HepG2 (cell line): ENCODE results near the gene BRCA2. TPM values are rescaled to one million over a fixed set of nuclear protein-coding genes. Genes with fewer than 3 reads are reported as not detected.
A peak's percentile ranks its signal among the peaks of the same experiment; 100 is the strongest.

Experiments used
- AKNA ChIP-seq: sonication (generic); formaldehyde crosslinking; IDR thresholded peaks from 2 replicates; pipeline ENCODE4 v1.4.0; 2020; ENCODE audit warnings: missing genetic modification reagents, borderline replicate concordance
- EEA1 ChIP-seq: sonication (generic); formaldehyde crosslinking; IDR thresholded peaks from 2 replicates; pipeline ENCODE4 v1.5.1; 2020; ENCODE audit warnings: mild to moderate bottlenecking, missing genetic modification reagents, borderline replicate concordance
- FOXA1 ChIP-seq, 2 experiments: fragments of 450-650 bp in 1 of 2; sonication (generic) in 1 of 2; formaldehyde crosslinking in 1 of 2; IDR thresholded peaks; 2 replicates each; pipeline versions ENCODE4 v1.4.0 to v1.6.1; 2016 to 2020; ENCODE audit warnings: missing genetic modification reagents in 1 of 2
- GPBP1L1 ChIP-seq: sonication (generic); formaldehyde crosslinking; IDR thresholded peaks from 2 replicates; pipeline ENCODE4 v1.5.0; 2020; ENCODE audit warnings: mild to moderate bottlenecking, missing genetic modification reagents
- HDAC6 ChIP-seq: fragments of 200-600 bp; sonication (generic); IDR thresholded peaks from 2 replicates; pipeline ENCODE4 v1.7.0; 2017; ENCODE audit warnings: mild to moderate bottlenecking, antibody characterized with exemption, low read length, low read depth
- MAFF ChIP-seq: IDR thresholded peaks from 2 replicates; pipeline ENCODE4 v1.6.1; 2011; ENCODE audit warnings: low read depth, low read length, improper control_type of control experiment
- POLR2A ChIP-seq, 2 experiments: IDR thresholded peaks; 2 replicates each; pipeline ENCODE4 v1.6.1; 2011; ENCODE audit warnings: low read depth in 2 of 2, low read length in 2 of 2, mild to moderate bottlenecking in 1 of 2, moderate library complexity in 1 of 2; ENCODE audit not compliant: insufficient read depth in 1 of 2
- POLR2AphosphoS2 ChIP-seq: IDR thresholded peaks from 2 replicates; pipeline ENCODE4 v1.6.1; 2011; ENCODE audit warnings: low read depth, low read length, improper control_type of control experiment
- TFDP2 ChIP-seq: sonication (generic); formaldehyde crosslinking; IDR thresholded peaks from 2 replicates; pipeline ENCODE4 v1.4.0; 2020; ENCODE audit warnings: missing genetic modification reagents
- XBP1 ChIP-seq: sonication (generic); formaldehyde crosslinking; IDR thresholded peaks from 2 replicates; pipeline ENCODE4 v1.5.0; 2020; ENCODE audit warnings: missing genetic modification reagents
- ZBTB7B ChIP-seq: sonication (generic); formaldehyde crosslinking; IDR thresholded peaks from 2 replicates; pipeline ENCODE4 v1.4.0; 2020; ENCODE audit warnings: missing genetic modification reagents
- ZNF160 ChIP-seq: sonication (generic); formaldehyde crosslinking; IDR thresholded peaks from 2 replicates; pipeline ENCODE4 v1.8.0; 2022; ENCODE audit warnings: mild to moderate bottlenecking, inconsistent platforms, missing genetic modification reagents
- ZNF20 ChIP-seq: sonication (generic); formaldehyde crosslinking; IDR thresholded peaks from 2 replicates; pipeline ENCODE4 v1.4.0; 2020; ENCODE audit warnings: mild to moderate bottlenecking, moderate library complexity, missing genetic modification reagents
- ZNF264 ChIP-seq: sonication (generic); formaldehyde crosslinking; IDR thresholded peaks from 2 replicates; pipeline ENCODE4 v1.4.0; 2020; ENCODE audit warnings: missing genetic modification reagents
- ZNF331 ChIP-seq: sonication (generic); formaldehyde crosslinking; IDR thresholded peaks from 2 replicates; pipeline ENCODE4 v1.4.0; 2020; ENCODE audit warnings: missing genetic modification reagents
- ZNF572 ChIP-seq: sonication (generic); formaldehyde crosslinking; IDR thresholded peaks from 2 replicates; pipeline ENCODE4 v1.5.1; 2020; ENCODE audit warnings: mild to moderate bottlenecking, missing genetic modification reagents
- ZNF749 ChIP-seq: sonication (generic); formaldehyde crosslinking; IDR thresholded peaks from 2 replicates; pipeline ENCODE4 v1.8.0; 2022; ENCODE audit warnings: mild to moderate bottlenecking, missing genetic modification reagents, moderate library complexity, borderline replicate concordance
- ZNF800 ChIP-seq: sonication (generic); formaldehyde crosslinking; IDR thresholded peaks from 2 replicates; pipeline ENCODE4 v1.4.0; 2020; ENCODE audit warnings: missing genetic modification reagents
- polyA plus RNA-seq, 8 experiments: library from polyadenylated mRNA; depleted of rRNA in 3 of 8; stranded (reverse) in 7 of 8; unstranded in 1 of 8; fragments of >200 nt; fragmentation: Illumina TruSeq in 4 of 8; extraction: Trizol in 4 of 8; gene quantifications; 2 replicates each; pipeline versions ENCODE4 v1.2.1 to v1.2.3, GENCODE V29; 2011 to 2016; ENCODE audit warnings: low read depth in 4 of 8, missing spikeins in 1 of 8, mixed read lengths in 1 of 8; ENCODE audit not compliant: insufficient read depth in 1 of 8
- total RNA-seq, 5 experiments: library from RNA; depleted of rRNA; stranded (reverse); fragments of >200 nt; fragmentation: Illumina TruSeq; extraction: Trizol; gene quantifications; 2 replicates each; pipeline ENCODE4 v1.2.3, GENCODE V29; 2016; ENCODE audit warnings: low read depth in 1 of 5

The BRCA2 gene
- total and polyA plus RNA-seq, 2 of the 13 experiments (the other 11 are each of a cell fraction or from before 2014, with no cell fraction given), result 3.1 to 24.6 TPM

GRCh38 chr13:32315238-32316027, at the start of gene BRCA2, which contains the start of gene ZAR1L (continued):
- TF ChIP-seq HDAC6, result no peak
- TF ChIP-seq POLR2A (IDR thresholded peaks at IDR 0.05; ENCODE audit: insufficient read depth in 1 of 2, low read depth in 2 of 2, low read length in 2 of 2), result peak; percentile 83 to 90
- TF ChIP-seq ZNF160, result no peak
- TF ChIP-seq AKNA (CRISPR knock-in tag), result no peak
- TF ChIP-seq POLR2AphosphoS2, result no peak
- no peak for TF ChIP-seq MAFF
- no peak for TF ChIP-seq ZNF20
- no peak for TF ChIP-seq FOXA1 (IDR thresholded peaks at IDR 0.05)
- TF ChIP-seq FOXA1 (CRISPR knock-in tag; IDR thresholded peaks at IDR 0.05), result no peak
- TF ChIP-seq ZNF264 (CRISPR knock-in tag), result peak; percentile 51; the same call in 1 of the 2 replicates
- TF ChIP-seq ZBTB7B, result 0 out of 2 replicates have a peak, but pooled peaks have one; percentile 23
- TF ChIP-seq XBP1 (CRISPR knock-in tag), result no peak
- peak; percentile 98 for TF ChIP-seq TFDP2 (CRISPR knock-in tag)
- TF ChIP-seq GPBP1L1 (CRISPR knock-in tag), result no peak
- TF ChIP-seq EEA1 (CRISPR knock-in tag), result no peak
- no peak for TF ChIP-seq ZNF800 (CRISPR knock-in tag)
- no peak for TF ChIP-seq ZNF572
- no peak; the same call in 1 of the 2 replicates for TF ChIP-seq ZNF331 (CRISPR knock-in tag)
- TF ChIP-seq ZNF749 (CRISPR knock-in tag), result peak; percentile 76; the same call in 1 of the 2 replicates
